ENCODE measurements around the gene TIE1.

DNA sequence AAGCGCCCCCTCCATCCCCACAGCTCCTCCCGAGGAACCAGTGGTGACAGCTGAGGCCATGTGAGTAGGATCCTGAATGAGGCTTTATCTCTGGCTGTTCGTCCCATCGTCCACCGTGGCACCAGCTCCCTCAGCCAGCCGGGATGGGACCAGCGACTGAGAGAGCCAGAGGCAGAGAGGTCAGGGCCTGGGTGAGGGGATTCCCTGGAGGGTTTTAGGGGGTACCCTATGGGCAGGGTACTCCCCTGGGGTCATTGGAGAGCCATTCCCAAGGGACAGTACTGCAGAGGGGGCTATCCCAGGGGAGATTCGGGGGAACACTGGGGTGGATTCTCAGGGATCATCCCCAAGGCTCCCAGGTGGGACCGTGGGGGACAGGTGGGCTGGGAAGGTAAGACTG lies 28.6 kb upstream of the TIE1 start:
- TF ChIP-seq, protein P1, sequence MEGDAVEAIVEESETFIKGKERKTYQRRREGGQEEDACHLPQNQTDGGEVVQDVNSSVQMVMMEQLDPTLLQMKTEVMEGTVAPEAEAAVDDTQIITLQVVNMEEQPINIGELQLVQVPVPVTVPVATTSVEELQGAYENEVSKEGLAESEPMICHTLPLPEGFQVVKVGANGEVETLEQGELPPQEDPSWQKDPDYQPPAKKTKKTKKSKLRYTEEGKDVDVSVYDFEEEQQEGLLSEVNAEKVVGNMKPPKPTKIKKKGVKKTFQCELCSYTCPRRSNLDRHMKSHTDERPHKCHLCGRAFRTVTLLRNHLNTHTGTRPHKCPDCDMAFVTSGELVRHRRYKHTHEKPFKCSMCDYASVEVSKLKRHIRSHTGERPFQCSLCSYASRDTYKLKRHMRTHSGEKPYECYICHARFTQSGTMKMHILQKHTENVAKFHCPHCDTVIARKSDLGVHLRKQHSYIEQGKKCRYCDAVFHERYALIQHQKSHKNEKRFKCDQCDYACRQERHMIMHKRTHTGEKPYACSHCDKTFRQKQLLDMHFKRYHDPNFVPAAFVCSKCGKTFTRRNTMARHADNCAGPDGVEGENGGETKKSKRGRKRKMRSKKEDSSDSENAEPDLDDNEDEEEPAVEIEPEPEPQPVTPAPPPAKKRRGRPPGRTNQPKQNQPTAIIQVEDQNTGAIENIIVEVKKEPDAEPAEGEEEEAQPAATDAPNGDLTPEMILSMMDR (IDR thresholded peaks at IDR 0.05): no peak
- TF ChIP-seq POLR2A (IDR thresholded peaks at IDR 0.05): no peak

Measured in uterus (tissue), 2 donors.